ENCODE measurements around the gene SLC3A2.

SLC3A2 gene

GRCh38 chr11:62883673-62884072 is 3.0 kb downstream of the SLC3A2 start:
- Mint-ChIP-seq H3K4me1 (peaks cover 79% of the 10 kb centered on the region), H3K4me3 (peak overlapping the region; percentile 100), H3K9me3 (no peaks in the 10 kb centered on the region), H3K36me3 (ENCODE audit: low read depth) (peaks cover 70% of the 10 kb centered on the region), H3K27ac (peak overlapping the region; percentile 84), H3K27me3 (ENCODE audit: low read depth, poor library complexity) (no peaks in the 10 kb centered on the region)
- TF ChIP-seq CTCF (IDR thresholded peaks at IDR 0.05), result no peak
- no peak for DNase-seq

GRCh38 chr11:62885137-62885750 is 4.5 kb downstream of the SLC3A2 start:
- H3K27ac Mint-ChIP-seq, result peak overlapping the region; percentile 93
- TF ChIP-seq CTCF (IDR thresholded peaks at IDR 0.05), result no peak
- H3K9me3 Mint-ChIP-seq, result no peaks in the 10 kb centered on the region
- H3K36me3 Mint-ChIP-seq (ENCODE audit: low read depth), result peaks cover 77% of the 10 kb centered on the region
- H3K27me3 Mint-ChIP-seq (ENCODE audit: low read depth, poor library complexity), result no peaks in the 10 kb centered on the region
- H3K4me3 Mint-ChIP-seq, result no peak overlapping the region
- no peak for DNase-seq
- peaks cover 84% of the 10 kb centered on the region for H3K4me1 Mint-ChIP-seq

GRCh38 chr11:62888406-62888805 is 7.7 kb downstream of the SLC3A2 start:
- peak overlapping the region; percentile 99 for H3K27ac Mint-ChIP-seq
- peaks cover 72% of the 10 kb centered on the region for H3K4me1 Mint-ChIP-seq
- peaks cover 3% of the 10 kb centered on the region for H3K27me3 Mint-ChIP-seq (ENCODE audit: low read depth, poor library complexity)
- no peak for DNase-seq
- no peak overlapping the region for H3K4me3 Mint-ChIP-seq
- H3K36me3 Mint-ChIP-seq (ENCODE audit: low read depth), result peaks cover 61% of the 10 kb centered on the region
- H3K9me3 Mint-ChIP-seq, result no peaks in the 10 kb centered on the region
- no peak for TF ChIP-seq CTCF (IDR thresholded peaks at IDR 0.05)

- Mint-ChIP-seq H3K9me3 (no peaks in the 10 kb centered on the region), H3K4me1 (peaks cover 65% of the 10 kb centered on the region), H3K36me3 (ENCODE audit: low read depth) (peaks cover 54% of the 10 kb centered on the region), H3K27me3 (ENCODE audit: low read depth, poor library complexity) (peaks cover 5% of the 10 kb centered on the region), H3K4me3 (peak overlapping the region; percentile 23), H3K27ac (peak overlapping the region; percentile 99)
- no peak for TF ChIP-seq CTCF (IDR thresholded peaks at IDR 0.05)
- no peak for DNase-seq
Observed at GRCh38 chr11:62889126-62889483, 8.4 kb downstream of the SLC3A2 start.

- peak; percentile 54 for DNase-seq
- peaks cover 10% of the 10 kb centered on the region for H3K27me3 Mint-ChIP-seq (ENCODE audit: low read depth, poor library complexity)
- peak overlapping the region; percentile 99 for H3K27ac Mint-ChIP-seq
- H3K36me3 Mint-ChIP-seq (ENCODE audit: low read depth), result peaks cover 49% of the 10 kb centered on the region
- peaks cover 60% of the 10 kb centered on the region for H3K4me1 Mint-ChIP-seq
- no peak for TF ChIP-seq CTCF (IDR thresholded peaks at IDR 0.05)
- peaks cover 2% of the 10 kb centered on the region for H3K9me3 Mint-ChIP-seq
- H3K4me3 Mint-ChIP-seq, result peak overlapping the region; percentile 66
Observed at GRCh38 chr11:62889484-62890437, 9.1 kb downstream of the SLC3A2 start.
